ENCODE data around the gene POU3F4. TPM values are rescaled to one million over a fixed set of nuclear protein-coding genes. Genes with fewer than 3 reads are reported as not detected.

Gene POU3F4
- total and polyA plus RNA-seq, 2 of the 4 experiments (the other 2 are of a cell fraction) = not detected

DNA sequence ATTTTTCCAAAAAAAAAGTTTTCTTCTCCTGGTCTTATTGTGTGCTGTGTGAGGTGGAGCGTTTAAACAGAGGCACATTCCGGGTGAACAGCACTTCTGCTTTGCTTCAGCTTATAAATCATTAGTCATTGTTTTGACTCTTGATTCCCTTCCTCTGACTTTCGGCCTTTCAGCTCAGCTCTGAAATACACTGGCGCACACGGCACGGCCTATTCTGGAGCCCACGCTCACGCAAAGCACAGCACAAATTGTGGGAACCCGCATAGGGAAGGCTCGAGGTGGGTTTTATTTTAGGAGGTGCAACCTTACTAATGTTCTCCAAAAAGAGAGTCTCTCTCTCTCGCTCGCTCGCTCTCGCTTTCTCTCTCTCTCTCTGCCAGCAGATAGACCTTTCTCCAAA is 4.0 kb downstream of the POU3F4 start:
- no peaks in the 10 kb centered on the region; the same call in 1 of the 2 replicates for H3K9me3 ChIP-seq (ENCODE audit: control insufficient read depth, insufficient read depth, low read length)
- CTCF ChIA-PET = no interaction called here
- H3K56ac ChIP-seq (ENCODE audit: extremely low read depth, insufficient read depth, low read length) = no peak overlapping the region
- no peak overlapping the region for H2AK9ac ChIP-seq (replicated peaks; ENCODE audit: low read depth, low read length, poor library complexity)
- WGBS, 2 experiments (ENCODE audit: extremely low coverage in 2 of 2, insufficient read length in 1 of 2) = no CpG with 5 or more reads among the region's 14 CpGs
- no peak overlapping the region for H3K4ac ChIP-seq (ENCODE audit: low read depth, low read length)
- intact Hi-C loops (cut with micrococcal nuclease) (no loop called here), dilution Hi-C loops (cut with HindIII; ENCODE audit: low sequenced_read_pairs, unreplicated experiment) (no loop called here), in situ Hi-C loops (cut with MboI; ENCODE audit: low sequenced_read_pairs) (no loop called here)
- H3K9ac ChIP-seq (ENCODE audit: low read depth, low read length) = no peak overlapping the region
- no peak overlapping the region for H2BK5ac ChIP-seq (ENCODE audit: low read depth, low read length, poor library complexity, severe bottlenecking)
- no peak overlapping the region for H2AK5ac ChIP-seq (ENCODE audit: low read depth, low read length)
- ATAC-seq (ENCODE audit: low read depth) (no peak), DNase-seq (no peak)
- H3K9me1 ChIP-seq (ENCODE audit: insufficient read depth, low read length) = no peaks in the 10 kb centered on the region
- no peaks in the 10 kb centered on the region for H3K4me1 ChIP-seq (ENCODE audit: control insufficient read depth, insufficient read depth, low read length)
- peaks cover 2% of the 10 kb centered on the region; the same call in 1 of the 2 replicates for H3K27me3 ChIP-seq (ENCODE audit: control insufficient read depth, insufficient read depth, low read length)
- H3K18ac ChIP-seq (ENCODE audit: low read depth, low read length) = no peak overlapping the region
- H2AFZ ChIP-seq (replicated peaks; ENCODE audit: low read length, poor library complexity) = no peak overlapping the region
- H3K4me2 ChIP-seq (ENCODE audit: low read depth, low read length) = no peak overlapping the region
- no peak overlapping the region for H2BK15ac ChIP-seq (ENCODE audit: low read depth, low read length)
- no peak overlapping the region for H3K4me3 ChIP-seq (ENCODE audit: insufficient read depth, low read depth, low read length)
- H3K23ac ChIP-seq (ENCODE audit: low read depth, low read length) = no peak overlapping the region
- H2BK120ac ChIP-seq (ENCODE audit: low read depth, low read length) = no peak overlapping the region
- no peak overlapping the region for H3K27ac ChIP-seq (ENCODE audit: insufficient read depth, low read length)
- BruUV-seq (replicated peaks) = no TSS peak
- no peak overlapping the region for H4K91ac ChIP-seq (ENCODE audit: insufficient read depth, low read depth, low read length)
- no peak overlapping the region for H2BK20ac ChIP-seq (ENCODE audit: low read depth, low read length)
- TF ChIP-seq, protein P1, sequence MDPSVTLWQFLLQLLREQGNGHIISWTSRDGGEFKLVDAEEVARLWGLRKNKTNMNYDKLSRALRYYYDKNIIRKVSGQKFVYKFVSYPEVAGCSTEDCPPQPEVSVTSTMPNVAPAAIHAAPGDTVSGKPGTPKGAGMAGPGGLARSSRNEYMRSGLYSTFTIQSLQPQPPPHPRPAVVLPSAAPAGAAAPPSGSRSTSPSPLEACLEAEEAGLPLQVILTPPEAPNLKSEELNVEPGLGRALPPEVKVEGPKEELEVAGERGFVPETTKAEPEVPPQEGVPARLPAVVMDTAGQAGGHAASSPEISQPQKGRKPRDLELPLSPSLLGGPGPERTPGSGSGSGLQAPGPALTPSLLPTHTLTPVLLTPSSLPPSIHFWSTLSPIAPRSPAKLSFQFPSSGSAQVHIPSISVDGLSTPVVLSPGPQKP (IDR thresholded peaks at IDR 0.05; ENCODE audit: borderline replicate concordance, low read depth, low read length) = no peak
- TF ChIP-seq CEBPB (IDR thresholded peaks at IDR 0.05; ENCODE audit: low read depth, low read length) (no peak), RFX5 (IDR thresholded peaks at IDR 0.05; ENCODE audit: low read depth, low read length) (no peak), MXI1 (IDR thresholded peaks at IDR 0.05; ENCODE audit: borderline replicate concordance, low read depth, low read length) (no peak), POLR2A (IDR thresholded peaks at IDR 0.05; ENCODE audit: low read depth, low read length) (no peak)
- no peak overlapping the region for H4K5ac ChIP-seq (ENCODE audit: low read depth, low read length)
- POLR2A ChIA-PET (ENCODE audit: unreplicated experiment) = no interaction called here
- H3K79me1 ChIP-seq (ENCODE audit: low read depth in 1 of 2, low read length in 2 of 2) = no peaks in the 10 kb centered on the region
- H4K20me1 ChIP-seq (ENCODE audit: insufficient read depth, low read length) = no peaks in the 10 kb centered on the region
- H3K36me3 ChIP-seq (ENCODE audit: control insufficient read depth, insufficient read depth, low read length) = no peaks in the 10 kb centered on the region
- no peak overlapping the region for H4K8ac ChIP-seq (ENCODE audit: low read depth in 2 of 2, low read length in 2 of 2)
- no peak overlapping the region for H3K14ac ChIP-seq (replicated peaks; ENCODE audit: low read depth, low read length)

All from IMR-90 (cell line).